NCI-H2107 treated with DMSO at 0.1 percent for 48 hours (cell line): ENCODE measurements around the gene SGF29.
"Not testable (repeated sequence)": the region's sequence is repeated elsewhere in the genome, so short reads cannot be mapped to it uniquely, and the experiment has no call there.

Experiments used
- DNase-seq: peaks from one replicate; lab custom pipeline; 2025; ENCODE audit not compliant: unreplicated experiment; lab: John Stamatoyannopoulos, UW

SGF29 gene

DNA sequence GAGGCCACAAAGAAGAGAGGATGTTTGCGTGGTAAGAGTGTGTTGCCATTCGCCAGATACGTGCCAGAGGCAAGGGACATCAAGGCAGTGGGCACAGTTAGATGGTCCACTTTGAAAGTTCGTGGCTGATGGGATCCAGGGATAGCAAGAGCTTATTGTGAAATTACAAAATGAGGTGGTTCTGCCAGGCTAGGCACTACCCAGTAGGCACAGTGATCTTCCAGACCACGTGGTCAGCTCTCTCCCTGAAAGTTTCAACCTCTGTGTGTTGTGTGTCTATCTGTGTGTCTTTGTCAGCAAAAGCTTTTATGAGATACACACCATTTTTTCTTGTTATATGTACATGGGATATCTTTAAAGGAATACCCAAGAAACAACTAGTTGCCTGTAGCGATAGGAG lies 9.5 kb downstream of the SGF29 start:
- no peak for DNase-seq

DNA sequence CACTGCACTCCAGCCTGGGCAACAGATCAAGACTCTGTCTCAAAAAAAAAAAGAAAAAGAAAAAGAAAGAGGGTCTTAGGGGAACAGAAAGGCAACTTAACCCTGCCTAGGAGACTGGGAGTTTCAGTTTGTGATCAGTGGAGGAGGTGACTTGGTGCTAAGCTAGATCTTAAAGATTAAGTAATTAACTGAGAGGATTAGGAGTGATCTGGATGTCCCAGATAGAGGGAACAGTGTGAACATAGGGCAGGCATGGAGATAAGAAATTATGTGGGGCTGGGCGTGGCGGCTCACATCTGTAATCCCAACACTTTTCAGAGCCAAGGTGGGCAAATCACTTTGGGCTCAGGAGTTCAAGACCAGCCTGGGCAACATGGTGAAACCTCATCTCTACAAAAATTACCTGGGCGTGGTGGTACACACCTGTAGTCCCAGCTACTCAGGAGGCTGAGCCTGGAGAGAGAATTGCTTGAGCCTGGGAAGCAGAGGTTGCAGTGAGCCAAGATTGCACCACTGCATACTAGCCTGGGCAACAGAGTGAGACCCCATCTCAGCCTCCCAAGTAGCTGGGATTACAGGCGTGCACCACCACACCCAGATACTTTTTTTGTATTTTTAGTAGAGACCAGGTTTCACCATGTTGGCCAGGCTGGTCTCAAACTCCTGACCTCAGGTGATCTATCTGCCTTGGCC lies 12.7 kb downstream of the SGF29 start:
- not testable (repeated sequence) for DNase-seq

DNA sequence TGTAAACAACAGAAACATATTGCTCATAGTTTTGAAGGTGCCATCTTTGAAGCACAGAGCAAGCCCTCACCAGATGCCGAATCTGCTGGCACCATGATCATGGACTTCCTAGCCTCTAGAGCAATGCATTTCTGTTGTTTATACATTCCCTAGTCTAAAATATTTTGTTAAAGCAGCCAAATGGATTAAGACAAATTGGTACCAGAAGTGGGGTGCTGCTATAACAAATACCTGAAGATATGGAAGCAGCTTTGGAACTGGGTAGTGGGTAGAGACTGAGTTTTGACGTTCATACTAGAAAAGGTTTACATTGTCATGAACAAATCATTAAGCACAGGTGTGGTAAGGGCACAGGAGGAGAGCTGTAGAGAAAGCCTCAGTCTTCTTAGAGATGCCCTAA lies 13.6 kb downstream of the SGF29 start:
- DNase-seq, result no peak

DNA sequence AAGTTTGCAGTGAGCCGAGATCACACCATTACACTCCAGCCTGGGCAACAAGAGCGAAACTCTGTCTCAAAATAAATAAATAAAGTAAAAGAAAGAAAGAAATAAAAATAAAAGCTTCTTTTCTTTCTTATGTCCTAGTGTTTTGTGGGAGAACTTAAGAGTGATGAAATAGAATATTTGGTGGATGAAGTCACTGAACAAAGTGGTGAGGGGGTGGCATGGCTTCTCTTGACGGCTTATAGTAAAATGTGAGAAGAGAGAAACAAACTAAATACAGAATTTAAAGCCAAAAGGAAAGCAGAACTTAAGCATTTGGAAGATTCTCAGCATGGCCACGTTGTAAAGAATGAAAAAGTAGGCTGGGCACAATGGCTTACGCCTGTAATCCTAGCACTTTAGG lies 15.3 kb downstream of the SGF29 start:
- DNase-seq, result no peak

DNA sequence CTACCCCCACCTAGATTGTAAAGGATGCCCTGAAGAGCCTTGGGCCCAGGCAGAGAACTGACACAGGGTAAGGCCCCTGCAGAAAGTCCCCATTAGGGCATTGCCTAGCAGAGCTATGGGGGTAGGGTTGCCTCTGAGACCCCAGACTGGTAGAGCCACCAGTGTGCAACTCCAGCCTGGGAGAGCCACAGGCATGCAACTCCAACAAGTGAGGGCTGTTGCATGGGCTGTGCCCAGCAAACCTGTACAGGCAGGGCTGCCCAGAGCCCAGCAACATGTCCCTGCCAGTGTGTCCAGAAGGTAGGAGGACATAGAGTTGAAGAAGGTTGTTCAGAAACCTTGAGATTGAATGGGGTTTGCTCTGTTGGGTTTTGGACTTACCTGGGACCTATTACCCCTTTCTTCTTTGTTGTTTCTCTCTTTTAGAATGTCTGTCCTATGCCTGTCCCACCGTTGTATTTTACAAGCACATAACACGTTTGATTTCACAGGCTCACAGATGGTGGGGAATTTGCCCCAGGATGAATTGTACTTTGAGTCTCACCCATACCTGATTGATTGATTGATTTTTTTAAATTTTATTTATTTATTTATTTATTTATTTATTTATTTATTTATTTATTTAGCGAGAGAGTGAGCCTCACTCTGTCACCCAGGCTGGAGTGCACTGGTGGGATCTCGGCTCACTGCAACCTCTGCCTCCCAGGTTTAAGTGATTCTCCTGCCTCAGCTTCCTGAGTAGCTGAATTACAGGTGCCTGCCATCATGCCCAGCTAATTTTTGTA lies 16.4 kb downstream of the SGF29 start:
- no peak for DNase-seq

DNA sequence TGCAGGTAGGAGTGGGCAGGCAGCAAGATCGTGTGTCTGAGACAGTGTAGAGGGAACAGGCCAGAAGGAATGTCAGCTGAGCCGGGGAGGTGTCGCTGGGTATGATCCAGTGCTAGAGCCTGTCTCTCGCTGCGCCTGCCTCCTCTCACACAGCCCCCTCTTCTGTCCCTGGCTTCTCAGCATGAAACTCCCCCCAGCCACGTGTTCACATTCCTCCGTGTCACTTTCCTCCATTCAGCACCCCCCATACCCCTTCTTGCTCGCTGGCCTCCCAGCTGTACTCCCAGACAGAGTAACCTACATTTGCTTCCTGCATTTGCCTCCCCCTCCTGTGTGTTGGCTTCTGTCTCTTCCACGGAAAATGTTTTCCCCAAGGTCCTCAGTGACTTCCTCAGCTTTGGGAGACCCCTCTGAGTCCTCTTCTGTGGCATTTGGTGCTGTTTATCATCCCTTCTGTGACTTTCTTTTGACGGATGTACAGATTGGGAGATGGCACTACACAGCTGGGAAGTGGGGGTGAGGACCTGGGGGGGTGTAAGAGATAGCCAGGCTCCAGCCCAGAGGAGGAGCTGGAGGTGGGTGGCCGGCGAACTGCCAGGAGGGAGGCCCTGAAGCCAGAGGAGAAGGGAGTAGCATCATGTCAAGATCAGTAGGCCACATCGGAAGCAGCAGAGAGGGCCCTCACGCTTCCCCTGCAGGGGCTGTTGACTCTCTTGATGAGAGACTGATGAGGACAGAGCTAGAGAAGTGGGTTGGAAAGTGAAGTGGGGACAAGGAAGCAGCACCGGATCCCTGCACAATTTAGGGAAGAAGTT lies 19.2 kb downstream of the SGF29 start:
- DNase-seq, result no peak

DNA sequence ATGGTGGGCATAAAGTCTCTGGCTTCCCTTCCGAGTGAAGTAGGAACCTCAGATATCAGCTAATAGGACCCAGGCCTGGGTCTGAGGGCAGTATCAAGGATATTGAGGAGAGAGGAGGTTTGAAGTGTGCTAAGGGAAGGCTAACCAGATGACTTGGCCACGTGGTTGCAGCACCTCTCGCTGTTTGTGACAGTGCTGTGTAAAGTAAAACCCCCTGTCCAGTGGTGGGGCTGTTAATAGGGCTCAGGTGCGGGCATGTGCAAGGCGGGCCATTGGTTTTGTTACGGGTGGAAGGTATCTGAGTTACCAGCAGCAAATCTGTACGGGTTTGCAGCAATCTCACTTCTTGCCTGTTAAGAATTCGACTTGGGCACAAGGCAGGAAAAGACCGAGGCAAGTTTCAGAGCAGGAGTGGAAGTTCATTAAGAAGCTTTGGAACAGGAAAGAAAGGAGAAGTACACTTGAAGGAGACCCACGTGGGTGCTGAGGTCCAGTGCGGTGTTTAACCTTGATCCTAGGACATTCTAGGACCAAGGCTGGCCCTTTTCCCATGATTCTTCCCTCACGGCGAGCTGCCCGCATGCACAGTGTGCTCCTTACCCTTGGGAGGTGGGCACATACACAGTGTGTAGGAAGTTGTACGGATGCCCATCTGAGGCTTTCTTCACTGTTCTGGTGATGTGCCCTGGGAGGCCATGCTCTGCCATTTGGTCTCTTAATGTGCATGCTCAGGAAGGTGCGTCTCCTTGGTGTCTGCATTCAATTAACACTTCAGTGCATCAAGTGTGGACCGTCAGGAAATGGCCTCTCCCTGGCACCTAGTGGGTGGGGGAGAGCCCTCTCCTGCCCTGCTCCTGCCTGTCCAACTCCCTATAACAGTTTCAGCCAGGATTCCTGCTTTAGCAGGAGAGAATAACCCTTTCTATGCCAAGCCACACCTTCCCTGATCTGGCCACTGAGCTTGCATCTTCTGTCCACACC lies 20.3 kb downstream of the SGF29 start:
- DNase-seq, result no peak

DNA sequence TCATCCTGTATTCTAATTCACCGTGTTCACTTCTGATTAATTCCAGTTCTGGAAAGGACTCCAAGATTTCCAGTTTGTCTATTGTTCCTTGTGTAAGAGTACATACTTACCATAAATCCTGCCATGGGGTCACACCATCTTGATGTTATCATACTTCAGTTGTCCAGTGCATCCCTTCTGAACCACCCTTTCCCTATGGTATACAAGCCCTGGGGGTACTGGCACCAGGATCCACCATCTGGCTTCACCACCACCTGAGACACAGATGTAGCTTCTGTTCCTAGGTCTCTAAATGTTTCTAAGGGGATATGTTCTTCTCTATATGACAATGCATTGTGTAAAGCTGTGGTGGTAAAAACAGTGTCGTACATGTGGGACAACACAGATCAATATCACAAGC lies 21.2 kb downstream of the SGF29 start:
- DNase-seq, result no peak

DNA sequence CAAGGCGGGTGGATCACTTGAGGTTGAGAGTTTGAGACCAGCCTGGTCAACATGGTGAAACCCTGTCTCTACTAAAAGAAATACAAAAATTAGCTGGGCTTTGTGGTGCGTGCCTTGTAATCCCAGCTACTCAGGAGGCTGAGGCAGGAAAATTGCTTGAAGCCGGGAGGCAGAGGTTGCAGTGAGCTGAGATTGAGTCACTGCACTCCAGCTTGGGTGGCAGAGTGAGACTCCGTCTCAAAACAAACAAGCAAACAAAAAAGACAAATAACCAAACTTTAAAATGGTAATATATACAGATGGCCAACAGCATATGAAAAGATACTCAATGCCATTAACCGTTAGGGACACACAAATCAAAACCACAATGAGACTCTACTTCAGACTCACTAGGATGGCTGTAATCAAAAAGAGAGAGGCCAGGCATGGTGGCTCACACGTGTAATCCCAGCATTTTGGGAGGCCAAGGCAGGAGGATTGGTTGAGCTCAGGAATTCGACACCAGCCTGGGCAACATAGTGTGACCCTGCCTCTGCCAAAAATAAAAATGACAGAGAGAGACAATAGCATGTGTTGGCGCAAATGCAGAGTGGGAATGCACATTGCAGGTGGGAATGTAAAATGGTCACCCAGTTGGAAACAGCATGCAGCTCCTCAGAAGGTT lies 21.9 kb downstream of the SGF29 start:
- no peak for DNase-seq

DNA sequence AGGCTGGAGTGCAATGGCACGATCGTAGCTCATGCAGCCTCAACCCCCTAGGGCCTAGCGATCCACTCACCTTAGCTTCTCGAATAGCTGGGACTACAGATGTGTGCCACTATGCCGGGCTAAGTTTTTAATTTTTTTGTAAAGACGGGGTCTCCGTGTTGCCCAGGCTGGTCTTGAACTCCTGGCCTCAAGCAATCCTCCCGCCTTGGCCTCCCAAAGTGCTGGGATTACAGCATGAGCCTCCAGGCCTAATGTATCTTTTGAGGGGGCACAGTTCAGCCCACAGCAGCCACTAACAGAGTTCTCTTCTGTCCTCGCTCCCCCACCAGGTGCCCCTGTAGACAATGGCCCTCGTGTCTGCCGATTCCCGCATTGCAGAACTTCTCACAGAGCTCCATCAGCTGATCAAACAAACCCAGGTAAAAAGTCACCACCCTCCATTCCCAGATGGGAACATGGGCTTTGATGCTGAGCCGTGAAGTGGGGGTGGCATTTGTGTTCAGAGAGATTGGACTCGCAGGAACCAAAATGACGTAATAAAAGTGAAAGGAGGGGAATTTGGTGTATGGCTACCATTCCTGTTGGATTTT lies 27.1 kb downstream of the SGF29 start:
- no peak for DNase-seq

DNA sequence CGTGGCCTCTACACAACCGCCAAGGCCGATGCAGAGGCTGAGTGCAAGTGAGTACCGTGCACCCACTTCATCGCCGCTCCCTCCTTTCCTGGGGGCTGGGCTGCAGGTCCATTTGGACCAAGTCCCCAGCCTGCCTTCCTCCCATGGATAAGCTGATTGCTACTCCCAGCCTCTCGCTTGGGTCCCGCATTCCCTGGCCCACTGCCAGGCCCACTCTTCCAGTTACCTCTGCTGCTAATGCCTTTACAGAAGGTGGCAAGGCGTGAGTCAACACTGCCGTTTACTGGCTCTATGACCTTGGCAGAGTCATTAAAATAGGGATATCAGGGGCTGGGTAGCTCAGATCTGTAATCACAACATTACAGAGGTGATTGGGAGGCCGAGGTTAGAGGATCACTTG lies 32.0 kb downstream of the SGF29 start:
- DNase-seq, result no peak

DNA sequence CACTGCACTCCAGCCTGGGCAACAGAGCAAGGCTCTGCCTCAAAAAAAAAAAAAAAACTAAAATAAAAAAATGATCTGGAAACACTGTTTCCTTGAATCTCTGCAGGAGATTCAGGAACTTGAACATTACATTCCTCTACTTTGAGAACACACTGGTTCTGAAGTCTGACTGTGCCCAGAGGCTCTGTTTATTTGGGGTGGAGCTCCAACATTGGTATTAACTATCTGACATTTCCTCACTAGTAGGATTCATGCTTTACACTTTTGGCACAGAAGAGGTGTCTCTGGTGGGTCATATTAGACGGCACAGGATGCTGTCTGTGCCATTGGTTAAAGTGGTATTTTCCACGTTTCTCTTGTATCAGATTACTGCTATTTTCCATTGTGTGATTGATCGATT lies 32.7 kb downstream of the SGF29 start:
- DNase-seq, result no peak

DNA sequence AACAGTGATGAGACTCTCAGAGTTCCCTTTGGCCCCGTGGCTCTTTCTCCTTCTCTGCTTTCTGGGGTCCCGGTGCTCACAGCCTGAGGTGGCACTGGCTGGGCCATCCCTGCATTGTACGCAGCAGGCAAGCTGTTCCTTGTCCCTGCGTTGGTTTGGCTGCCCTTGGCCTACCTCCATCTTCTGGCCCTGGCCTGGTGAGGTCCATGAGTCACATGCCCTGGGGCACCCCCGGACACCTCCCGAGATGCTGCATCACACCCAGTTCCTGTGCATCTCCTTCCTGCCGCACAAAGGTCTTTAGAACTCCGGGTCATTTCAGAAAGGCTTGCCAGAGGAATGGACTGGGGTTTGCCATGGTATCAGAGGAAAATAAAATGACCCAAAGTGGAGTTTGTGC lies 33.7 kb downstream of the SGF29 start:
- DNase-seq, result no peak

DNA sequence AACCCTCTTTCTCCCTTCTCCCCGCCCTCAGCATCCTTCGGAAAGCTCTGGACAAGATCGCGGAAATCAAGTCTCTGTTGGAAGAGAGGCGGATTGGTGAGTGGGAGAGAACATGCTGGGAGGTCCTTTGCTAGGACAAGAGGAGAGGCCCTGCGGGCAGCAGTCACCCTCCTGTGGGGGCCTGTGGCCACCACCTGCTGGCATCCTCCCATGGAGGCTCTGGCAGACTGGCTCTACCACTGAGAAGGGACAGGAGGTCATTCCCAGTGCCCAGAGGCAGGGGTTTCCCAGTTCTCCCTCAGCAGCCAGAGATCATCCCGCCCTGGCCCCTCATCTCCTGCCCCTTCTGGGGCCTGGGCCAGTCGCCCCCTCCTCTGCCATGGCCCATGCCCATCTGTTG lies 35.3 kb downstream of the SGF29 start:
- no peak for DNase-seq

DNA sequence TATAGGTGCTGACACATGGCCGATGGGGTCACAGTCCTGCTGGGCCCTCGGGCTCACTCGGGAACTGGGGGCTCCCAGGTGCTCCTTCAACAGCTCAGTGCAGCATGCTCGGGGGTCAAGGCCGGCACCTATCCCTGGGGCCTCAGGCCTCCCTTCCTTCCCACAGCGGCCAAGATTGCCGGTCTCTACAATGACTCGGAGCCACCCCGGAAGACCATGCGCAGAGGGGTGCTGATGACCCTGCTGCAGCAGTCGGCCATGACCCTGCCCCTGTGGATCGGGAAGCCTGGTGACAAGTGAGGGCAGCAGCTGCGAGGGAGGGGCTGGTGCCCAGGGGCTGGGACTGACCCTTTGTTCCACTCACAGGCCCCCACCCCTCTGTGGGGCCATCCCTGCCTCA lies 36.2 kb downstream of the SGF29 start:
- DNase-seq, result no peak

DNA sequence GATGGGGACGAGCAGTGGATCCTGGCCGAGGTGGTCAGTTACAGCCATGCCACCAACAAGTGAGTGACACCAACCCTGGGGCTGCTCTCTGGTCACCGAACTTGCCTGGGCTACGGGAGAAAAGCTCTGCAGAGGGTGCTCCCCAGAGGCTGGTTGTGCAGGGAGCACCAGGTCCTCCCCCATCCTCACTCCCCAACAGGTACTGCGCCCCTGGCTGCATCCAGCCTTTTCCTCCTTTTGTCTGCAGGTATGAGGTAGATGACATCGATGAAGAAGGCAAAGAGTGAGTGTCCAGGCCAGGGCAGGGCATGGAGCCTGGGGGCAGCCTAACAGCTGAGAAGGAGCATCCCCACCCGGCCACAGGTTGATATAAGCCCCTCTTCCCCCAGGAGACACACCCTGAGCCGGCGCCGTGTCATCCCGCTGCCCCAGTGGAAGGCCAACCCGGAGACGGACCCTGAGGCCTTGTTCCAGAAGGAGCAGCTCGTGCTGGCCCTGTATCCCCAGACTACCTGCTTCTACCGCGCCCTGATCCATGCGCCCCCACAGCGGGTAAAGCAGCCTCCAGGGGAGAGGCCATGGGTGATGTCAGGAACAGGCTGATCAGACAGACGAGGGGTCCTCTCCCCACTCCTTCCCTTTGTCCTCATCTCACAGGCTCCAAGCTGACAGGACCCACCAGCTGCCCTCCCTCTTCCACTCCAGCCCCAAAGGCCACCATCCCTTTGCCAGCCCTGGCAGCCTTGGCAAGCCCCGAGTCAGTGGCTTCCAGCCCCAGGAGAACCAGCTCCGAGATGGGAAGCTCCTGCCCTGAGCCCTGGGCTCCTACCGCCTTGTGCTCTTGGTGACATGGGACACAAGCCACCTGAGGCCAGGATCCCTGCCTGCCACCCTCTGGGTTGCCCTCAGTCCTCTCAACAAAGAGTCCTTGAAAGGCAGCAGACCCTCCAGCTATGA lies 36.9 kb downstream of the SGF29 start:
- no peak for DNase-seq

DNA sequence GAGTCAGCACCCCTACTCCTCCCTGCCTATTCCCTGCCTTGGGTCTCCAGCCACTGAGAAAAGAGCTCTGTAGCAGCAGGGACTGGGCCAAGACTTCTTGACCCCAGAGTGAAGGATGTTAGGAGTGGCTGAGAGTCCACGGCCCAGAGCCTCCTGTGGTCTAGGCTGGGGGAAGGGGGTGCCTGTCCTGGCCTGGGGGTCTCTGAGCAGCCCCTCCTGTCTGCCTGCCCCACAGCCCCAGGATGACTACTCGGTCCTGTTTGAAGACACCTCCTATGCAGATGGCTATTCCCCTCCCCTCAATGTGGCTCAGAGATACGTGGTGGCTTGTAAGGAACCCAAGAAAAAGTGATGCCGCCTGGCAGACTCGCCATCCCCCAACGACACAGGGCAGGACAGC lies 37.6 kb downstream of the SGF29 start:
- DNase-seq, result no peak

DNA sequence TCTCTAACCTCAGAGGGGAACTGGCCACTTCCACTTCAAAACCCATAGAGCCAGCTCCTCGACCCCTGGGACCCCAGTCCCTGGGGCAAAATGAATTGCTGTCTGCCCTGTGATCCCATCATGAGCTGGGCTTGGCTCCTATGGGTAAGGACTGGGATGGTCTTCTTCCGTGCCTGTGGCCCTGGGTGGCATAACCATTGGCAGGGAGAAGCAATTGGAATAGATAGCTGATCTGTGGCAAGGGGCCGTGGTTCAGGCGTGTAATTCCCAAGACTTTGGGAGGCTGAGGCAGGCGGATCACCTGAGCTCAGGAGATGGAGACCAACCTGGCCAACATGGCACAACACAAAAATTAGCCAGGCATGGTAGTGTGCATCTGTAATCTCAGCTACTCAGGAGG lies 38.8 kb downstream of the SGF29 start:
- DNase-seq, result no peak
